ENCODE results near the gene ATP10A.
A peak's percentile ranks its signal among the peaks of the same experiment; 100 is the strongest.

ATP10A gene

DNA sequence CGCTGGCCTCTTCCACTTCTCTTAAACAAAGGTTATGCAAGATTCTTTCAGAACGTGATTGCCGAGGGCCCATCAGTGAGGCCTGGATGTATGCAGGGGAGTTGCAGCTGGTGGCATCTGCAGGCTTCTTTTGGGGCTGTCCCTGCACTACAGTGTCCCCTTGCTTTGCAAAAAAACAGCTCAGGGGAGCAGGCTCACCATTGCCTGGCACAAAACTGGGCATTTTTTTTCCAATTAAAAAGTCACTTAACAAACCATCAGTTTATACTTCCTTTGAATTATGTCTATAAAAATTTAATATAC is 148.6 kb downstream of the ATP10A start:
- TF ChIP-seq, protein P1, sequence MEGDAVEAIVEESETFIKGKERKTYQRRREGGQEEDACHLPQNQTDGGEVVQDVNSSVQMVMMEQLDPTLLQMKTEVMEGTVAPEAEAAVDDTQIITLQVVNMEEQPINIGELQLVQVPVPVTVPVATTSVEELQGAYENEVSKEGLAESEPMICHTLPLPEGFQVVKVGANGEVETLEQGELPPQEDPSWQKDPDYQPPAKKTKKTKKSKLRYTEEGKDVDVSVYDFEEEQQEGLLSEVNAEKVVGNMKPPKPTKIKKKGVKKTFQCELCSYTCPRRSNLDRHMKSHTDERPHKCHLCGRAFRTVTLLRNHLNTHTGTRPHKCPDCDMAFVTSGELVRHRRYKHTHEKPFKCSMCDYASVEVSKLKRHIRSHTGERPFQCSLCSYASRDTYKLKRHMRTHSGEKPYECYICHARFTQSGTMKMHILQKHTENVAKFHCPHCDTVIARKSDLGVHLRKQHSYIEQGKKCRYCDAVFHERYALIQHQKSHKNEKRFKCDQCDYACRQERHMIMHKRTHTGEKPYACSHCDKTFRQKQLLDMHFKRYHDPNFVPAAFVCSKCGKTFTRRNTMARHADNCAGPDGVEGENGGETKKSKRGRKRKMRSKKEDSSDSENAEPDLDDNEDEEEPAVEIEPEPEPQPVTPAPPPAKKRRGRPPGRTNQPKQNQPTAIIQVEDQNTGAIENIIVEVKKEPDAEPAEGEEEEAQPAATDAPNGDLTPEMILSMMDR (IDR thresholded peaks at IDR 0.05), result no peak

DNA sequence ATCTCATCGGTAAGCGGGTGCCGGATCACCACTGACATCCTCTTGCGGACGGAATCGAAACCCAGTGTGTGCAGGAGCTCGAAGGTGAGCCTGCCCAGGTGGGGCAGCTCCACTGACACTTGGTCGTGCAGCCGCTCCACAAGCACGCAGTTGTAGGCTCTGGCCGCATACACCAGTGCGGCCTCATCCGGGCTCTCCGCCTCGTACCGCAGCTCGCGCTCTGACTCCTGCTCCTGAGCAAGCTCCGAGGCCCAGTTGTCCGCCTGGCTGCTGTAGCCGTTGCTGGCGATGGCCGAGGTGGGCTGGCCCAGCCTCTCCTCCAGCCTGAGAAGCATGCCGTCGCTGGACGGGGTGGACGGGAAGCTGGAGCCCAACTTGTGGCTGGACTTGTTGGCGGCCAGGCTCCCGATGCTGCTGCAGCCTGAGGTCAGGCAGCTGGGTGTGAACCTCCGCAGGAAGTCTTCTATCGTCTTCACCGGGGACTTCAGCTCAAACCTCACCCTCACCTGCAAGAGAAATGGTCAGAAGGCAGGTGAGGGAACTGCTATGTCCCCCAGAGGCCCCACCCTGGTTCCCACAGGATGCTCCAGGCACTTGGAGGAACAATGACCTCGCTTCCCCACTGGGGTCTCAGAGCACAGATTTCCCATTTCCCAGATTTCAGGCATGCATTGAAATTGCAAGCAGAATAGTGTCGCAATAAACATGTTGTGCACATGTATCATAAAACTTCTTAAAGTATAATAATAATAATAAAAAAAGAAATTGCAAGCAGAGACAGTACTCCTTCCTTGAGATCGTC is 149.2 kb downstream of the ATP10A start:
- TF ChIP-seq, protein P1 (IDR thresholded peaks at IDR 0.05), result no peak

DNA sequence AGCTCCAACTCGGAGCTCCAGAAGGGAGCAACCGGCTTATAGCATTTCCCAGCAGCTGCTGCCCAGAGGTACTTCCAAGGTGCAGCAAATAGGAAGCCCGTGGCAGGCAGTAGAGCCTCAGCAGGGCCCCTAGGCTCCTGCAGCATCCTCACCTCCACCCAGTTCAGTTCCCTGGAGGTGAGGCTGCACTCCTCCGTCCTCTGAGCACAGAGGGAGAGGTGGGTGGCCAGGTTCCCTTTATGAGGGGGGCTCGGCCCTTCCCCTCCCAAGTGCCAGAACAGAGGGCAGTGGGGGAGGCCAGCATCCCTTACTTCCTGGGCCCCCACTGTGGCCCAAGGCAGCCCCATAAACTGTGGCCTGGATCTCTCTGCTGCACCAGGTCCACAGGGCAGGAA is 150.2 kb downstream of the ATP10A start:
- TF ChIP-seq, protein P1 (IDR thresholded peaks at IDR 0.05), result no peak

DNA sequence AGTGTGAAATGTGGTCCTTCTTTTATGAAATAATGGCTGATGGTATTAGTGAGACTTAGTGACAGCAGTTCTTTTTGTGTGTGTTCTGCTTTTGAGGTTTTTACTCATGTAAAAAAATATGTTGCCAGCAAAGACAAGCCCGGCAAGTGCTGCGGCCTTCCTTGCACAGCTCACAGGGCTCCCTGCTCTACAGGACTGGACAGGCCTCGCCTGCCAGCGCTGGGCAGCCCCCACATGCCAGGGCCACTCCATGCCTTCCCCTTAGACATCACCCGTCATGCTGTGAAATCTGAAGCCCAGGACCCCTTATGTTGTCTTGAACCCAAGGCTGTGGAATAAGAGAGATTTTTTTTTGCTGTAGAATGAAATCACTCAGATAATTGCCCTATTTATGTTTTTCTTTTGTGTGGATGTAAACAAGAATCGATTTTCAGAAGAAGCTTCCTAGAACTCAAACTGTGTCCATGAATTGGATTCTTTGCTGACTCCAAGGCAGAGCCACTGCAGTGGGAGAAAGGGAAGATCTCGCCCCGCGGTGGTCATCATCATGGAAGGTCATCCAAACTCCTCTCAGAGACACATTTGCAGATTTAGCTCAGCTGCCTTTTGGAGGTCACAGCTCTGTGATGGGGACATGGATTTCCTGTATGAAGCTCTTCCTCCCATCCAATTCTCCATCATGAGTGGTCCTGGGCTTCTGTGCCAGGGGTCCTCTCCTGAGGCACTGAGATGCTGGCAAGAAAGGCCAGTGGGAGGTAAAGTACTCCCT is 150.8 kb downstream of the ATP10A start:
- TF ChIP-seq, protein P1 (IDR thresholded peaks at IDR 0.05), result no peak

DNA sequence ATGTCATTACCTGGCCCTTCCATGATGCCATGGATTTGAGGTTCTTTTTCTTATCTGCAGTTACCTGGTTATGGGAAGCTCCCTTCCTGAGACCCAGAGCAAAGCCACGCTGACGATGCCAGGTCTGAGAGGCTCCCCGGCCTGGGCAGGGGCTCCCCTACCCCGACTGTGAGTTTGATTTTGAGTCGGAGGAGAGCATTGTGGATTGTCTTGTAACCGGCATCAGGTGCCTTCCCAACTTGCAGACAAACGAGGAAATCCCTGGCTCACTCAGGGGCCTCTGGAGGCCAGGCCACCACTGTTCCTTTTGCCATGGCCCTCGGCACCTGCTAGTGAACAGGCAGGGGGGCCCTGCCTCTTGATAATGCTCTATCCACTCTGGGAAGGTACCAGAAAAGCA is 151.4 kb downstream of the ATP10A start:
- TF ChIP-seq, protein P1 (IDR thresholded peaks at IDR 0.05), result no peak

DNA sequence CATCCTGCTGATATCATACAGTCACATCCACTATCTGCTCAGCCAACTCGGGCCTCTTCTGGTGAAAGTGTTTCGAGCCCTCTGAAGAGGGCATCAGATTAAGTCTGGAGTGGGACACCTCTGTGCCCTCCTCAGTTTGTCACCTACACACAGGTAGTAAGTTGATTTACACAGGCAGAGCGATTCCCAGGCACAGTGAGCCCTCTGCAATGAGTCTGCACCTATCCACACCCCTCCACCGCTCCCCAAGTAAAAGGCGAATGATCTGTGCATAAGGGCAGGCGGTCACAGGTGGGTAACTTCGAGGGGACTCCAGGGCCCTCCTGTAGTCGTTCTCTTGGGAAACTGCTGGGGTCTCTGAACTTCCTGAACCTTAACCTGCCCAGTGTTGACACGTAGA is 152.0 kb downstream of the ATP10A start:
- TF ChIP-seq, protein P1 (IDR thresholded peaks at IDR 0.05), result no peak

DNA sequence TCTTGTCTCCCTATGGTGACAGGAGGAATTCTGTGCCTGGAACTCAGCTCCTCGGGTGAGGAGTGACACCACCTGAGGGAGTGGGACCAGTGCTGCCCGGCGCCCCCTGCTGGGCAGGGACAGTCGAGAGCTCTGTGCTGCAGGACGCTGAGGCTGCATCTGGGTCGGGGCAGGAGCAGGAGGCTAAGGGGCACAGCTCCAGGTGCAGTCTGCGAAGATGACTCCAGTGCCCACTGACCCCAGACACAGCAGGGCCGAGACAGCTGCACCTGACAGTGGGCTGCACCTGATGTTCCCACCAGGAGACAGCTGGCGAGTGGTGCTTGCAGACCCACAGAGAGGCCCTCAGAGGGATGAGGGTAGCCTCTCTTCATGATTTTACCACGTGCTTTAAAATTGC is 152.9 kb downstream of the ATP10A start:
- TF ChIP-seq, protein P1 (IDR thresholded peaks at IDR 0.05), result peak; percentile 86

Data from LNCAP (cell line).